ENCODE results near the gene PRPF39.
"Not testable (repeated sequence)": the region's sequence is repeated elsewhere in the genome, so short reads cannot be mapped to it uniquely, and the experiment has no call there.

- not testable (repeated sequence) for TF ChIP-seq CTCF (conservative IDR thresholded peaks at IDR 0.05; ENCODE audit: low read depth, low read length); RFX5 (IDR thresholded peaks at IDR 0.05; ENCODE audit: low read depth, low read length); MXI1 (IDR thresholded peaks at IDR 0.05; ENCODE audit: borderline replicate concordance, low read depth, low read length); RAD21 (IDR thresholded peaks at IDR 0.05; ENCODE audit: low read length); POLR2A (IDR thresholded peaks at IDR 0.05; ENCODE audit: low read depth, low read length); CEBPB (IDR thresholded peaks at IDR 0.05; ENCODE audit: low read depth, low read length)
Measured at GRCh38 chr14:45081096-45081495, 2.8 kb upstream of the PRPF39 start.
